CD4-positive, CD25-positive, alpha-beta regulatory T cell (primary cell): ENCODE measurements around the gene FAF2. TPM values are rescaled to one million over a fixed set of nuclear protein-coding genes. Genes with fewer than 3 reads are reported as not detected.

Experiments
- ATAC-seq, 2 donors: fragments of 150-1000 bp; cut with Tn5 transposase; one replicate each; pipeline ENCODE4 v1.10.0; 2021; ENCODE audit warnings: low read depth in 2 of 2, moderate number of reproducible peaks in 2 of 2, moderate library complexity in 1 of 2
- DNase-seq, 3 donors: peaks; one replicate each; pipeline versions ENCODE4 v3.0.0 to v3.0.0-alpha.2; 2012 to 2022; ENCODE audit warnings: mixed read lengths in 1 of 3
- H3K27ac ChIP-seq: one replicate; pipeline ENCODE4 v1.7.0; 2013; ENCODE audit warnings: mild to moderate bottlenecking, low read length; ENCODE audit not compliant: insufficient read depth, poor library complexity, severe bottlenecking
- H3K27me3 ChIP-seq: one replicate; pipeline ENCODE4 v1.7.0; 2013; ENCODE audit warnings: low read length; ENCODE audit not compliant: control insufficient read depth, insufficient read depth
- H3K36me3 ChIP-seq: one replicate; pipeline ENCODE4 v1.7.0; 2013; ENCODE audit warnings: mild to moderate bottlenecking, low read length, moderate library complexity; ENCODE audit not compliant: control insufficient read depth, insufficient read depth
- H3K4me1 ChIP-seq: 2 replicates; pipeline ENCODE4 v1.7.0; 2013; ENCODE audit warnings: mild to moderate bottlenecking, low read length; ENCODE audit not compliant: insufficient read depth, control insufficient read depth, poor library complexity, severe bottlenecking
- H3K4me3 ChIP-seq: one replicate; pipeline ENCODE4 v1.7.0; 2013; ENCODE audit warnings: low read depth, mild to moderate bottlenecking, low read length, moderate library complexity
- H3K9me3 ChIP-seq, 2 experiments: 1 replicate in 1 of 2; 2 replicates in 1 of 2; pipeline ENCODE4 v1.7.0; 2013; ENCODE audit warnings: low read length in 2 of 2, mild to moderate bottlenecking in 1 of 2, moderate library complexity in 1 of 2; ENCODE audit not compliant: control insufficient read depth in 2 of 2
- H3K27ac Mint-ChIP-seq, 3 donors: one replicate each; pipeline ENCODE4 v1.8.0; 2020 to 2022; ENCODE audit warnings: mild to moderate bottlenecking in 3 of 3, mixed read lengths in 3 of 3, moderate library complexity in 2 of 3
- H3K27me3 Mint-ChIP-seq: one replicate; pipeline ENCODE4 v1.8.0; 2022; ENCODE audit warnings: mild to moderate bottlenecking, mixed read lengths
- H3K36me3 Mint-ChIP-seq: one replicate; pipeline ENCODE4 v1.8.0; 2020; ENCODE audit warnings: mixed read lengths
- H3K4me1 Mint-ChIP-seq, 4 donors: one replicate each; pipeline ENCODE4 v1.8.0; 2020 to 2022; ENCODE audit warnings: mixed read lengths in 4 of 4, mild to moderate bottlenecking in 1 of 4
- H3K4me3 Mint-ChIP-seq, 4 donors: one replicate each; pipeline ENCODE4 v1.8.0; 2020 to 2022; ENCODE audit warnings: mild to moderate bottlenecking in 4 of 4, mixed read lengths in 4 of 4, moderate library complexity in 3 of 4
- H3K9me3 Mint-ChIP-seq, 7 donors: one replicate each; pipeline ENCODE4 v1.8.0; 2020 to 2022; ENCODE audit warnings: mixed read lengths in 7 of 7, mild to moderate bottlenecking in 3 of 7, moderate library complexity in 2 of 7
- polyA plus RNA-seq, 4 donors: library from polyadenylated mRNA; unstranded; fragments of 300-500 nt; fragmentation: Illumina TruSeq; gene quantifications; one replicate each; pipeline ENCODE4 v1.2.3, GENCODE V29; 2021
- total RNA-seq: library from RNA; stranded (reverse); gene quantifications from one replicate; pipeline ENCODE4 v1.2.3, GENCODE V29; 2022

The FAF2 gene
- total and polyA plus RNA-seq, 5 donors from 2014 or later: 8.8 to 31.8 (median 14.4) TPM

DNA sequence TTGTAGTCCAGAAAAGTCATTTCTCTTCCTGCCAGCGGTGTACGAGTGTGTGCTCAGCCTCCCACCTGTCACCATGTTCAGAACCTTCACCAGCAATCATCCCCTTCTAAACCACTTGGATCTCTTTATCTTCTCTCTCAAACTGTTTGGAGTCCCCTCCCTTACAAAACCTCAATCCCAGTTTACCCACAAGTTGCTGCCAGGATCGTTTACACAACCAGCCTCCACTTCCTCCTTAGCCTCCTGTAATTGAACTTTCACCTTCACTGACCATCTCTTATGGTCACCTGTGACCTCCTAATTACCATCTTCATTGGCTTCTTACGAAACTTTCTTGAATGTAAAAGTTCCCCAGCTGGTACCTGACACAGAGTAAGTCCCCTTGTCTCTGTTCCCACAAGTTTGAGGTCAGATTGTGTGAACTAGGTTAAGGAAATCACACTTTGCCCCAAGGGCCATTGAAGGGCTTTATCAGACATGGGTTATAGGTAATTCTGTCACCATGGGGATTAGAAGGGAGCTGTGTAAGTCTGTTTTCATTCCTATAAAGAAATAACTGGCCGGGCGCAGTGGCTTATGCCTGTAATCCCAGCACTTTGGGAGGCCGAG lies 69.0 kb downstream of the FAF2 start:
- no peaks in the 10 kb centered on the region for H3K4me1 ChIP-seq
- no peaks in the 10 kb centered on the region for H3K36me3 ChIP-seq
- DNase-seq: no peak
- H3K27me3 ChIP-seq: no peaks in the 10 kb centered on the region
- Mint-ChIP-seq H3K27me3 (no peaks in the 10 kb centered on the region), H3K27ac (peak overlapping the region in 1 of 3 donors; percentile 70), H3K4me1 (peaks cover 4 to 24% (median 6%) of the 10 kb centered on the region in 4 donors), H3K4me3 (no peak overlapping the region), H3K36me3 (no peaks in the 10 kb centered on the region), H3K9me3 (peaks cover 0 to 1% (median 0%) of the 10 kb centered on the region in 7 donors)
- no peak overlapping the region for H3K27ac ChIP-seq
- no peak overlapping the region for H3K4me3 ChIP-seq
- ATAC-seq: no peak
- no peaks in the 10 kb centered on the region for H3K9me3 ChIP-seq

DNA sequence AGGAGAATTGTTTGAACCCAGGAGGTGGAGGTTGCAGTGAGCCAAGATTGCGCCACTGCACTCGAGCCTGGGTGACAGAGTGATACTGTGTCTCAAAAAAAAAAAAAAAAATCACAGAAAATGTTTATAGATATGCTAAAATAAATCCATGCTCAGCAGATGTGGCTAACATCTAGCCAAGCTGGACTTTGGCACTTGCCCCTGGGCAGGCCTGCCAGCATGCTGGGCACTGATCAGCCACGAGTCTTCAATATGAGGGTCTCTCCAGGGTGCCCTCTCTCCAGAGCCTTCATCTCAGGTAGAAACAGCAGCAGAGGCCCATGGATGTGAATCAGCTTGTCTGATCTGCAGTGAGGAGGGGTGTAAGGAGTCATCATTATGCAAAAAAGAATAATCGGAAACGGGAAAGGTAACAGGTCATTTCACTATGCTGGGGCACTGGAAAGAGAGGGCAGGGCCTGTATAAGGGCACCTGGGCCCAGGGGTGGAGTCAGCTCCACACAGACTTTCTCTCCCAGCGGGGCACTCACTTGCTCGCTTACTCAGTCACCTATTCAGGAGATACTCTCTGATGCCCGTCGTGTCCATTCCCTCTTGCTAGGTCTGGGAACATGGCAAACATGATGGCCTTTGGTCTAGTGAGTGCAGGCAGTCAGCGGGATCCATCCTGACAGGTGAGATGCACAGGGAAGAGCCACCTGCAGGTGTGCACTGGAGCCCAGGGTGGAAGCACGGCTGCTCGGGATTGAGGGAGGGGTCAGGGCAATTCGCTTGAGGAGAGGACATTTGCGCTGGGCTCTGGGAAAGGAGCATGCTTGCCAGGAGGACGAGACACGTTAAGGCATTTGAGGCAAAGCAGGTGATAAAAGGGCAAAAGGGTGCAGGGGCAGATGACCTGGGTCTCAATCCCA lies 71.9 kb downstream of the FAF2 start:
- H3K4me1 Mint-ChIP-seq: peaks cover 4 to 26% (median 14%) of the 10 kb centered on the region in 4 donors

DNA sequence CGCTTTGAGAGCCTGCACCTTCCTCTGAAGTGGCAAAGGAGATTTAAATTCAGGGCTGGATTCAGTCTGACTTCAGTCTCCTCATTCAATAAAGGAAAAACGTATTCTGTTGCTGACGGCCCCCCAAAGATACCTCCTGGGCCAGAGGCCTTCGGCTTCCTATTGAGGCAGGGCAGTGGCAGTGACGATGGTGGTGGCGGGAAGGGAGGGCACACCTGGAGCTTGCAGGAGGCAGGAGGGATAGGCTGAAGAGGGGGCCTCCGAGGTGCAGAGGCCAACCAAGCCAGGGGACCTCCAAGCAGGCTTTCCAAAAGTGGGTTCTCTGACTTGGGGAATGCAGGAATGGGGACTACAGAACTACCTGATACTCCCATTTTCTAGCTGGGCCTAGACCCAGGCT lies 73.1 kb downstream of the FAF2 start:
- ATAC-seq (no peak), DNase-seq (no peak)
- H3K4me1 Mint-ChIP-seq: peaks cover 4 to 27% (median 14%) of the 10 kb centered on the region in 4 donors
- H3K27ac ChIP-seq: no peak overlapping the region
- H3K9me3 Mint-ChIP-seq: peaks cover 0 to 1% (median 0%) of the 10 kb centered on the region in 7 donors
- no peak overlapping the region for H3K4me3 ChIP-seq
- no peaks in the 10 kb centered on the region for H3K27me3 ChIP-seq
- peak overlapping the region in 1 of 3 donors; percentile 78 for H3K27ac Mint-ChIP-seq
- H3K4me3 Mint-ChIP-seq: no peak overlapping the region
- H3K4me1 ChIP-seq: no peaks in the 10 kb centered on the region
- no peaks in the 10 kb centered on the region for H3K36me3 ChIP-seq
- no peaks in the 10 kb centered on the region for H3K9me3 ChIP-seq
- H3K27me3 Mint-ChIP-seq: no peaks in the 10 kb centered on the region
- no peaks in the 10 kb centered on the region for H3K36me3 Mint-ChIP-seq

More for the DNA sequence above, 71.9 kb downstream of the FAF2 start:
- no peak for DNase-seq
- no peak overlapping the region for H3K4me3 ChIP-seq
- no peaks in the 10 kb centered on the region for H3K4me1 ChIP-seq
- H3K27me3 Mint-ChIP-seq: no peaks in the 10 kb centered on the region
- no peak overlapping the region for H3K27ac Mint-ChIP-seq
- no peak overlapping the region for H3K27ac ChIP-seq
- H3K9me3 ChIP-seq: no peaks in the 10 kb centered on the region
- no peaks in the 10 kb centered on the region for H3K36me3 Mint-ChIP-seq
- H3K36me3 ChIP-seq: no peaks in the 10 kb centered on the region
- no peak for ATAC-seq
- H3K9me3 Mint-ChIP-seq: peaks cover 0 to 1% (median 0%) of the 10 kb centered on the region in 7 donors
- peak overlapping the region in 1 of 4 donors; percentile 7 for H3K4me3 Mint-ChIP-seq
- no peaks in the 10 kb centered on the region for H3K27me3 ChIP-seq

DNA sequence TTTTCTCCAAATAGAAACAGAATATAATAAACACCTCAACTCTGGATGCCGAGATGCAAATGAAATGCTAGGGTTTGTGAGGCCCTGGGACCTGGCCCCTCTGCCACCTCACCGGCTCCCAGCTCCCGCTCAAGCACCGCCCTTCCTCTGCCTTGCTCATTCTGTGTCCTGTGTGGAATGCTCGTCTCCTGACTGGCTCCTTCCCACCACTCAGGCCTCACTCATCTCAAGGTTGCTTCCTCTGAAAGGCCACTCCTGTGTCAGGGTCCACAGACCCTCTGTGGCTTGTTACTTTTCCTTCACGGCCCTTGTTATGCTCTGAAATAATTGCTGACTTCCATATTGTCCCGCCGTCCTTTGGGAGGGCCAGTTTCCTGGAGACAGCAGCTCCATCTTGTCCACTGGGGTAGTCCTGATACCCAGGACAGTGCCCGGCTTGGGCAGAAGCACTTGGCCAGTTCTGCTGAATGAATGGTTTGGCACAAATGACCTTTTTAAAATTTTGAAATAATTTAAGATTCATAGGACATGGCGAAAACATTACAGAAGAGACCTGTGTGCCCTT lies 73.6 kb downstream of the FAF2 start:
- ATAC-seq: no peak
- H3K4me1 Mint-ChIP-seq: peaks cover 4 to 27% (median 14%) of the 10 kb centered on the region in 4 donors
- H3K9me3 ChIP-seq: no peaks in the 10 kb centered on the region
- H3K4me3 ChIP-seq: no peak overlapping the region
- H3K36me3 Mint-ChIP-seq: no peaks in the 10 kb centered on the region
- peak overlapping the region in 1 of 4 donors; percentile 43 for H3K4me3 Mint-ChIP-seq
- no peak for DNase-seq
- H3K27ac Mint-ChIP-seq: peak overlapping the region in 2 of 3 donors; percentile 38 to 56
- H3K9me3 Mint-ChIP-seq: peaks cover 0 to 1% (median 0%) of the 10 kb centered on the region in 7 donors
- no peaks in the 10 kb centered on the region for H3K36me3 ChIP-seq
- no peaks in the 10 kb centered on the region for H3K27me3 Mint-ChIP-seq
- H3K27ac ChIP-seq: no peak overlapping the region
- H3K4me1 ChIP-seq: no peaks in the 10 kb centered on the region
- H3K27me3 ChIP-seq: no peaks in the 10 kb centered on the region

DNA sequence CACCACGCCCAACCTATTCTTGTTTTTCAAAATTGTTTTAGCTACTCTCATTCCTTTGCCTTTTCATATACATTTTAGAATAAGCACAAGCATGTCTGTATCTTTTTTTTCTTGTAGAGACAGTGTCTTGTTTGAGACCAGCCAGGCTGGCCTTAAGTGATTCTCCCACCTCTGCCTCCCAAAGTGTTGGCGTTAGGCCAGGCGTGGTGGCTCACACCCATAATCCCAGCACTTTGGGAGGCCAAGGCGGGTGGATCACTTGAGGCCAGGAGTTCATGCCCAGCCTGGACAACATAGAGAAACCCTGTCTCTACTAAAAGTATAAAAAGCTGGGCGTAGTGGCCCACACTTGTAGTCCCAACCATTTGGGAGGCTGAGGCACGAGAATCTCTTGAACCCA lies 76.0 kb downstream of the FAF2 start:
- H3K36me3 ChIP-seq: peaks cover 20% of the 10 kb centered on the region
- DNase-seq (no peak), ATAC-seq (no peak)
- H3K4me1 Mint-ChIP-seq: peaks cover 4 to 34% (median 11%) of the 10 kb centered on the region in 4 donors
- H3K27me3 ChIP-seq: no peaks in the 10 kb centered on the region
- peaks cover 4% of the 10 kb centered on the region for H3K36me3 Mint-ChIP-seq
- no peak overlapping the region for H3K4me3 Mint-ChIP-seq
- H3K9me3 Mint-ChIP-seq: peaks cover 0 to 1% (median 0%) of the 10 kb centered on the region in 7 donors
- no peak overlapping the region for H3K27ac ChIP-seq
- no peaks in the 10 kb centered on the region for H3K9me3 ChIP-seq
- H3K4me3 ChIP-seq: no peak overlapping the region
- peaks cover 7% of the 10 kb centered on the region for H3K4me1 ChIP-seq
- H3K27me3 Mint-ChIP-seq: no peaks in the 10 kb centered on the region
- H3K27ac Mint-ChIP-seq: no peak overlapping the region

DNA sequence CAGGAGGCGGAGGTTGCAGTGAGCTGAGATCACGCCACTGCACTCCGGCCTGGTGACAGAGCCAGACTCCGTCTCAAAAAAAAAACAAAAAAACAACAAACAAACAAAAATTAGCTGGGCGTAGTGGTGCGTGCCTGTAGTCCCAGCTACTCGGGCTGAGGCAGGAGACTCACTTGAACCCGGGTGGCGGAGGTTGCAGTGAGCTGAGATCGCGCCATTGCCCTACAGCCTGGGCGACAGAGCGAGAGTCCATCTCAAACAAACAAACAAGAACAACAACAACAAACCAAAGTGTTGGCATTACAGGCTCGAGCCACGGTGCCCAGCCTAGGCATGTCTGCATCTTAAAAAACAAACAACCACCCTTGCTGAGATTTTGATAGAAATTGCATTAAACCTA lies 76.8 kb downstream of the FAF2 start:
- no peaks in the 10 kb centered on the region for H3K9me3 ChIP-seq
- H3K36me3 Mint-ChIP-seq: peaks cover 8% of the 10 kb centered on the region
- H3K4me1 Mint-ChIP-seq: peaks cover 4 to 40% (median 16%) of the 10 kb centered on the region in 4 donors
- no peaks in the 10 kb centered on the region for H3K27me3 ChIP-seq
- no peaks in the 10 kb centered on the region for H3K27me3 Mint-ChIP-seq
- peaks cover 26% of the 10 kb centered on the region for H3K36me3 ChIP-seq
- H3K9me3 Mint-ChIP-seq: peaks cover 0 to 1% (median 0%) of the 10 kb centered on the region in 7 donors
- DNase-seq (no peak), ATAC-seq (no peak)
- no peak overlapping the region for H3K27ac ChIP-seq
- no peak overlapping the region for H3K4me3 ChIP-seq
- H3K4me3 Mint-ChIP-seq: peak overlapping the region in 1 of 4 donors; percentile 48
- peak overlapping the region in 1 of 3 donors; percentile 87 for H3K27ac Mint-ChIP-seq
- H3K4me1 ChIP-seq: peaks cover 14% of the 10 kb centered on the region

DNA sequence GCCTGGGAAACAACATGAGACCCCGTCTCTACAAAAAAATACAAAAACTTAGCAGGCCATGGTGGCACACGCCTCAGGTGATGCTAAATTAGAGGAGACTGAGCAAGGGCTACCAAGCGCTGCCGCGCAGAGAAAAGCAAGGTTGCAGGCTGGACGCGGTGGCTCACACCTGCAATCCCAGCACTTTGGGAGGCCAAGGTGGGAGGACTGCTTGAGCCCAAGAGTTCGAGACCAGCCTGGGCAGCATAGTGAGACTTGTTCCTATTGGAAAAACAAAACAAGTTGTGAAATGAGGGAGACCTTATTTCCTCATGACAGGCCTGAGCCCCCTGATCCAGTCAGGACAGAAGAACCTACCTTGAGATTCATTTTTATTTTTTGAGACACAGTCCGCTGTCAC lies 77.5 kb downstream of the FAF2 start:
- peaks cover 21% of the 10 kb centered on the region for H3K4me1 ChIP-seq
- H3K27me3 ChIP-seq: no peaks in the 10 kb centered on the region
- no peaks in the 10 kb centered on the region for H3K27me3 Mint-ChIP-seq
- no peak for DNase-seq
- H3K4me1 Mint-ChIP-seq: peaks cover 4 to 37% (median 16%) of the 10 kb centered on the region in 4 donors
- H3K36me3 ChIP-seq: peaks cover 29% of the 10 kb centered on the region
- no peak for ATAC-seq
- H3K4me3 Mint-ChIP-seq: peak overlapping the region in 1 of 4 donors; percentile 48
- no peak overlapping the region for H3K27ac ChIP-seq
- no peak overlapping the region for H3K4me3 ChIP-seq
- peak overlapping the region in 1 of 3 donors; percentile 87 for H3K27ac Mint-ChIP-seq
- H3K9me3 Mint-ChIP-seq: peaks cover 0 to 1% (median 0%) of the 10 kb centered on the region in 7 donors
- no peaks in the 10 kb centered on the region for H3K9me3 ChIP-seq
- peaks cover 8% of the 10 kb centered on the region for H3K36me3 Mint-ChIP-seq
